H9 (cell line): ENCODE measurements around the gene ZBTB16. TPM values are rescaled to one million over a fixed set of nuclear protein-coding genes. Genes with fewer than 3 reads are reported as not detected.

ENCODE experiments used
- DNase-seq: peaks from one replicate; pipeline ENCODE4 v3.0.0-alpha.2; 2017
- H2AFZ ChIP-seq: one replicate; pipeline ENCODE4 v1.6.1; 2013; ENCODE audit warnings: mild to moderate bottlenecking, low read length, control low read depth, moderate library complexity
- H2AK5ac ChIP-seq: 2 replicates; pipeline ENCODE4 v1.6.1; 2013; ENCODE audit warnings: low read length, control low read depth, mixed read lengths; ENCODE audit not compliant: insufficient read length
- H2BK120ac ChIP-seq: one replicate; pipeline ENCODE4 v1.6.1; 2013; ENCODE audit warnings: low read depth, mild to moderate bottlenecking, low read length, control low read depth, inconsistent platforms; ENCODE audit not compliant: poor library complexity, severe bottlenecking
- H2BK12ac ChIP-seq: 2 replicates; pipeline ENCODE4 v1.6.1; 2013; ENCODE audit warnings: low read length, control low read depth, mixed read lengths, low read depth; ENCODE audit not compliant: insufficient read length
- H2BK15ac ChIP-seq: 2 replicates; pipeline ENCODE4 v1.6.1; 2013; ENCODE audit warnings: low read depth, low read length, control low read depth
- H2BK20ac ChIP-seq: one replicate; pipeline ENCODE4 v1.6.1; 2013; ENCODE audit warnings: low read depth, mild to moderate bottlenecking, low read length, control low read depth, inconsistent platforms; ENCODE audit not compliant: poor library complexity, severe bottlenecking
- H2BK5ac ChIP-seq: 2 replicates; pipeline ENCODE4 v1.6.1; 2013; ENCODE audit warnings: low read length, control low read depth, mixed read lengths; ENCODE audit not compliant: insufficient read length
- H3K14ac ChIP-seq: 2 replicates; pipeline ENCODE4 v1.6.1; 2013; ENCODE audit warnings: low read length, control low read depth; ENCODE audit not compliant: insufficient read depth
- H3K18ac ChIP-seq: 2 replicates; pipeline ENCODE4 v1.6.1; 2013; ENCODE audit warnings: low read depth, mild to moderate bottlenecking, mixed read lengths, low read length, control low read depth; ENCODE audit not compliant: insufficient read length
- H3K23ac ChIP-seq: 2 replicates; pipeline ENCODE4 v1.6.1; 2013; ENCODE audit warnings: low read length, control low read depth, mixed read lengths, low read depth; ENCODE audit not compliant: insufficient read length
- H3K23me2 ChIP-seq: 2 replicates; pipeline ENCODE4 v1.6.1; 2013; ENCODE audit warnings: low read depth, mild to moderate bottlenecking, mixed read lengths, low read length, control low read depth; ENCODE audit not compliant: insufficient read length, poor library complexity, severe bottlenecking
- H3K27ac ChIP-seq: 2 replicates; pipeline ENCODE4 v1.5.1; 2013; ENCODE audit warnings: low read length, control low read depth, mixed read lengths, low read depth; ENCODE audit not compliant: insufficient read length
- H3K27me3 ChIP-seq: 2 replicates; pipeline ENCODE4 v1.6.1; 2013; ENCODE audit warnings: low read length, control low read depth, inconsistent platforms; ENCODE audit not compliant: insufficient read depth
- H3K4ac ChIP-seq: 2 replicates; pipeline ENCODE4 v1.6.1; 2013; ENCODE audit warnings: low read depth, mild to moderate bottlenecking, control low read depth, inconsistent platforms, low read length, moderate library complexity
- H3K4me1 ChIP-seq: 2 replicates; pipeline ENCODE4 v1.6.1; 2013; ENCODE audit warnings: low read length, control low read depth, inconsistent platforms; ENCODE audit not compliant: insufficient read depth
- H3K4me2 ChIP-seq: 2 replicates; pipeline ENCODE4 v1.6.1; 2013; ENCODE audit warnings: low read length, control low read depth, mixed read lengths; ENCODE audit not compliant: insufficient read length, insufficient read depth
- H3K56ac ChIP-seq: 2 replicates; pipeline ENCODE4 v1.6.1; 2013; ENCODE audit warnings: low read depth, mild to moderate bottlenecking, mixed read lengths, low read length, control low read depth; ENCODE audit not compliant: insufficient read length
- H3K79me1 ChIP-seq: 2 replicates; pipeline ENCODE4 v1.6.1; 2013; ENCODE audit warnings: low read depth, mild to moderate bottlenecking, moderate library complexity, low read length, control low read depth, inconsistent platforms; ENCODE audit not compliant: insufficient read depth, poor library complexity, severe bottlenecking
- H3K79me2 ChIP-seq: 2 replicates; pipeline ENCODE4 v1.6.1; 2013; ENCODE audit warnings: low read length, control low read depth, inconsistent platforms; ENCODE audit not compliant: insufficient read depth
- H3K9ac ChIP-seq: 2 replicates; pipeline ENCODE4 v1.6.1; 2013; ENCODE audit warnings: low read length, control low read depth, mixed read lengths; ENCODE audit not compliant: insufficient read length; ENCODE audit errors: extremely low read depth
- H3K9me3 ChIP-seq: one replicate; pipeline ENCODE4 v1.6.1; 2013; ENCODE audit warnings: low read depth, low read length, inconsistent platforms; ENCODE audit not compliant: control insufficient read depth
- H3T11ph ChIP-seq: one replicate; pipeline ENCODE4 v1.6.1; 2013; ENCODE audit warnings: mild to moderate bottlenecking, low read length, control low read depth, inconsistent platforms
- H4K20me1 ChIP-seq: one replicate; pipeline ENCODE4 v1.6.1; 2013; ENCODE audit not compliant: control insufficient read depth, insufficient read length, insufficient read depth
- H4K5ac ChIP-seq: 2 replicates; pipeline ENCODE4 v1.6.1; 2013; ENCODE audit warnings: low read depth, mild to moderate bottlenecking, mixed read lengths, low read length, control low read depth; ENCODE audit not compliant: insufficient read length
- H4K8ac ChIP-seq: replicated peaks from 2 replicates; pipeline ENCODE4 v1.6.1; 2013; ENCODE audit warnings: low read length, control low read depth, mixed read lengths, low read depth; ENCODE audit not compliant: insufficient read length
- H4K91ac ChIP-seq: 2 replicates; pipeline ENCODE4 v1.6.1; 2013; ENCODE audit warnings: low read depth, mild to moderate bottlenecking, moderate library complexity, mixed read lengths, low read length, control low read depth; ENCODE audit not compliant: insufficient read length
- H3K27ac Mint-ChIP-seq, 3 experiments: 2 replicates in 2 of 3; 3 replicates in 1 of 3; pipeline ENCODE4 v1.8.0; 2020 to 2021; ENCODE audit warnings: mixed read lengths in 3 of 3, mild to moderate bottlenecking in 1 of 3, moderate library complexity in 1 of 3
- H3K27me3 Mint-ChIP-seq: 2 replicates; pipeline ENCODE4 v1.8.0; 2021; ENCODE audit warnings: low read depth, mild to moderate bottlenecking, moderate library complexity, mixed read lengths
- H3K36me3 Mint-ChIP-seq, 3 experiments: 2 replicates in 2 of 3; 3 replicates in 1 of 3; pipeline ENCODE4 v1.8.0; 2020 to 2021; ENCODE audit warnings: low read depth in 3 of 3, mixed read lengths in 3 of 3; ENCODE audit not compliant: insufficient read depth in 1 of 3
- H3K4me1 Mint-ChIP-seq, 2 experiments: 2 replicates each; pipeline ENCODE4 v1.8.0; 2020; ENCODE audit warnings: mixed read lengths in 2 of 2
- H3K4me3 Mint-ChIP-seq, 2 experiments: 2 replicates in 1 of 2; 3 replicates in 1 of 2; pipeline ENCODE4 v1.8.0; 2020 to 2021; ENCODE audit warnings: mild to moderate bottlenecking in 2 of 2, mixed read lengths in 2 of 2, moderate library complexity in 1 of 2
- H3K9me3 Mint-ChIP-seq, 2 experiments: 2 replicates in 1 of 2; 3 replicates in 1 of 2; pipeline ENCODE4 v1.8.0; 2020; ENCODE audit warnings: mild to moderate bottlenecking in 2 of 2, mixed read lengths in 2 of 2, moderate library complexity in 1 of 2
- WGBS: extraction: QIAGEN DNeasy Blood & Tissue Kit; methylation state at CpG from one replicate; pipeline ENCODE4 v1.1.7; 2013; ENCODE audit warnings: missing lambda C conversion rate, low lambda C conversion rate, mixed read lengths; ENCODE audit not compliant: insufficient read length; ENCODE audit errors: extremely low coverage; 5-methylcytosine and 5-hydroxymethylcytosine counted together
- total RNA-seq: library from RNA; stranded (reverse); gene quantifications from 2 replicates; pipeline ENCODE4 v1.2.1, GENCODE V29; 2021
- TF ChIP-seq, protein P1 (sequence below): fragments of 200-600 bp; sonication (generic); conservative IDR thresholded peaks from 3 replicates; pipeline ENCODE4 v1.8.0; 2021; ENCODE audit warnings: antibody characterized with exemption, mild to moderate bottlenecking

ZBTB16 gene
- total RNA-seq, 1 experiment from 2014 or later, result not detected

DNA sequence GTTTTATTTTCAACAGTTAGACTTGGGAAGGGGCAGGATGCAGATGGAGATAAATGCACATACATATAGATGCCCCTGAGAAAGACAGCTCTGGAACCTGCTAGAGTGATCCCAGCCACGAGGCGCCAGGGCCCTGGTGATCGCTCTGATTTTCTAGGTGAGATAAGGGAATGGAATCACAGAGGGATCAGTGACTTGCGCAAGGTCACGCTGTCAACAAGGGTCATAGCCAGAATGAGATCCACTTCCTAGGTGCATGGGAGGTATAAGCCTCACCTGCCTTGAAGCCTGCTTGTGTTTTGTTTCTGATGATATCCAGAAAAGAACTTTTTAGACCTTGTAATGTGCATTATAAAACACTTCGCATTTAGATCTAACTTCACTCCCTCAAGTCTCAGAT is 47.5 kb downstream of the ZBTB16 start:
- Histone ChIP-seq H3K9me3 (no peaks in the 10 kb centered on the region), H2AK5ac (no peak overlapping the region), H3K9ac (no peak overlapping the region), H2BK120ac (no peak overlapping the region), H4K20me1 (no peaks in the 10 kb centered on the region), H3K23me2 (no peaks in the 10 kb centered on the region), H3K18ac (no peak overlapping the region), H3K79me1 (no peaks in the 10 kb centered on the region), H3K4me2 (no peak overlapping the region), H3T11ph (no peak overlapping the region), H4K91ac (no peak overlapping the region), H3K27ac (no peak overlapping the region), H3K14ac (no peak overlapping the region), H3K79me2 (no peaks in the 10 kb centered on the region), H3K27me3 (no peaks in the 10 kb centered on the region), H3K23ac (no peak overlapping the region), H4K5ac (no peak overlapping the region), H3K4ac (no peak overlapping the region), H2BK15ac (no peak overlapping the region), H3K56ac (no peak overlapping the region), H2BK12ac (no peak overlapping the region), H4K8ac (no peak overlapping the region), H2AFZ (no peak overlapping the region), H2BK5ac (no peak overlapping the region), H3K4me1 (no peaks in the 10 kb centered on the region), H2BK20ac (no peak overlapping the region)
- no CpG with 5 or more reads among the region's 6 CpGs for WGBS
- no peak overlapping the region for H3K27ac Mint-ChIP-seq
- H3K4me1 Mint-ChIP-seq, result peaks cover 11 to 36% of the 10 kb centered on the region in 2 experiments
- H3K27me3 Mint-ChIP-seq, result peaks cover 14% of the 10 kb centered on the region
- TF ChIP-seq, protein P1, sequence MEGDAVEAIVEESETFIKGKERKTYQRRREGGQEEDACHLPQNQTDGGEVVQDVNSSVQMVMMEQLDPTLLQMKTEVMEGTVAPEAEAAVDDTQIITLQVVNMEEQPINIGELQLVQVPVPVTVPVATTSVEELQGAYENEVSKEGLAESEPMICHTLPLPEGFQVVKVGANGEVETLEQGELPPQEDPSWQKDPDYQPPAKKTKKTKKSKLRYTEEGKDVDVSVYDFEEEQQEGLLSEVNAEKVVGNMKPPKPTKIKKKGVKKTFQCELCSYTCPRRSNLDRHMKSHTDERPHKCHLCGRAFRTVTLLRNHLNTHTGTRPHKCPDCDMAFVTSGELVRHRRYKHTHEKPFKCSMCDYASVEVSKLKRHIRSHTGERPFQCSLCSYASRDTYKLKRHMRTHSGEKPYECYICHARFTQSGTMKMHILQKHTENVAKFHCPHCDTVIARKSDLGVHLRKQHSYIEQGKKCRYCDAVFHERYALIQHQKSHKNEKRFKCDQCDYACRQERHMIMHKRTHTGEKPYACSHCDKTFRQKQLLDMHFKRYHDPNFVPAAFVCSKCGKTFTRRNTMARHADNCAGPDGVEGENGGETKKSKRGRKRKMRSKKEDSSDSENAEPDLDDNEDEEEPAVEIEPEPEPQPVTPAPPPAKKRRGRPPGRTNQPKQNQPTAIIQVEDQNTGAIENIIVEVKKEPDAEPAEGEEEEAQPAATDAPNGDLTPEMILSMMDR, result no peak
- no peaks in the 10 kb centered on the region for H3K36me3 Mint-ChIP-seq
- DNase-seq, result no peak
- no peak overlapping the region for H3K4me3 Mint-ChIP-seq
- no peaks in the 10 kb centered on the region for H3K9me3 Mint-ChIP-seq
